ENCODE results near the gene THAP4.
A peak's percentile ranks its signal among the peaks of the same experiment; 100 is the strongest.
"Not testable (repeated sequence)": the region's sequence is repeated elsewhere in the genome, so short reads cannot be mapped to it uniquely, and the experiment has no call there.

THAP4 gene

DNA sequence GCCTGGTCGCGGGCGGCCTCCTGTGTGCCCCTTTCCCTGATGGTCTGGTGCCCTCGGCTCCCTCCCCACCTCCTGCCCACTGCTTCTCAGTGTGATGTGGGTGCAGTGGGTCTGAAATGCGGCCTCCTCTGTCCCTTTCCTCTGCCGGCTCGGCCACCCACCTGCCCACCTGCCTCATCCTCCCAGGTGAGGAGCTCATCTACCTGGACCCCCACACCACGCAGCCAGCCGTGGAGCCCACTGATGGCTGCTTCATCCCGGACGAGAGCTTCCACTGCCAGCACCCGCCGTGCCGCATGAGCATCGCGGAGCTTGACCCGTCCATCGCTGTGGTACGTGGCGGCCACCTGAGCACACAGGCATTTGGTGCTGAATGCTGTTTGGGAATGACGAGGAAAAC is 31.4 kb upstream of the THAP4 start:
- in situ Hi-C loops (cut with MboI; ENCODE audit: low pct_unique_long_range_greater_than_20kb, low sequenced_read_pairs), result no loop called here
- no peak for DNase-seq

GRCh38 chr2:241666627-241667400 is 29.9 kb upstream of the THAP4 start:
- DNase-seq, result no peak
- in situ Hi-C loops (cut with MboI; ENCODE audit: low pct_unique_long_range_greater_than_20kb, low sequenced_read_pairs), result no loop called here

GRCh38 chr2:241665731-241666440 is 28.9 kb upstream of the THAP4 start:
- DNase-seq, result no peak
- in situ Hi-C loops (cut with MboI; ENCODE audit: low pct_unique_long_range_greater_than_20kb, low sequenced_read_pairs), result no loop called here

DNA sequence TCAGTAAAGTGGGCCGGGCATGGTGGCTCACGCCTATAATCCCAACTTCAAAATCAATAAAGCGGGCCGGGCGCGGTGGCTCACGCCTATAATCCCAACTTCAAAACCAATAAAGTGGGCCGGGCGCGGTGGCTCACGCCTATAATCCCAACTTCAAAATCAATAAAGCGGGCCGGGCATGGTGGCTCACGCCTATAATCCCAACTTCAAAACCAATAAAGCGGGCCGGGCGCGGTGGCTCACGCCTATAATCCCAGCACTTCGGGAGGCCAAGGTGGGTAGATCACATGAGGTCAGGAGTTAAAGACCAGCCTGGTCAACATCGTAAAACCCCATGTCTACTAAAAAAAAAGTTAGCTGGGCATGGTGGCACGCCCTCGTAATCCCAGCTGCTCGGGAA is 25.8 kb upstream of the THAP4 start:
- DNase-seq; in situ Hi-C loops (cut with MboI; ENCODE audit: low pct_unique_long_range_greater_than_20kb, low sequenced_read_pairs): not testable (repeated sequence)

- in situ Hi-C loops (cut with MboI; ENCODE audit: low pct_unique_long_range_greater_than_20kb, low sequenced_read_pairs), result no loop called here
- DNase-seq, result no peak
These were observed 23.7 kb upstream of the THAP4 start for GRCh38 chr2:241660593-241661213.

GRCh38 chr2:241659150-241659739 is 22.3 kb upstream of the THAP4 start:
- DNase-seq, result peak; percentile 62
- in situ Hi-C loops (cut with MboI; ENCODE audit: low pct_unique_long_range_greater_than_20kb, low sequenced_read_pairs), result no loop called here

- no peak for DNase-seq
- in situ Hi-C loops (cut with MboI; ENCODE audit: low pct_unique_long_range_greater_than_20kb, low sequenced_read_pairs), result no loop called here
These were observed 21.3 kb upstream of the THAP4 start for GRCh38 chr2:241658296-241658695.

DNA sequence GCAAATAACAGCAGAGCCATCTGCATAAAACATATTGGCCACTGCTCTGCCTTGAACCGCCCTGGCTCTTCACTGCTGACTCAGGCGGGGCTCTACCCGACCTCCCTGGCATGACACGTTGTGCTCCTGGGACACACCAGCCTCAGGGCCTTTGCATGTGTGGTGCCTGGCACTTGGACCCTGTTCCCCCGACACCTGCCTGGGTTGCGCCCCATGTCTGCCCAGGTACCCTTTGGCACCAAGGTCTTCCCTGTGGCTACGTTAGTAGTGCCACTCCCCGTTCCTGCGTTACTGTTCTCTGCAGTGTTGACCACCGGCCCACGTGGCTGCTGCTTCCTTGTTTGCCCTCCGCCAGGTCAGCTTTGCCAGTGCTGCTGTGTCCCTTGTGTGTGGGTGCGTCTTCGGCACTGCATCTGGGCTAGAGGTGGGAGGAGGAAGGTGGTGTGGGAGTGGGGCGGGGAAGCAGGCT is 20.9 kb upstream of the THAP4 start:
- no peak for DNase-seq
- in situ Hi-C loops (cut with MboI; ENCODE audit: low pct_unique_long_range_greater_than_20kb, low sequenced_read_pairs), result no loop called here

DNA sequence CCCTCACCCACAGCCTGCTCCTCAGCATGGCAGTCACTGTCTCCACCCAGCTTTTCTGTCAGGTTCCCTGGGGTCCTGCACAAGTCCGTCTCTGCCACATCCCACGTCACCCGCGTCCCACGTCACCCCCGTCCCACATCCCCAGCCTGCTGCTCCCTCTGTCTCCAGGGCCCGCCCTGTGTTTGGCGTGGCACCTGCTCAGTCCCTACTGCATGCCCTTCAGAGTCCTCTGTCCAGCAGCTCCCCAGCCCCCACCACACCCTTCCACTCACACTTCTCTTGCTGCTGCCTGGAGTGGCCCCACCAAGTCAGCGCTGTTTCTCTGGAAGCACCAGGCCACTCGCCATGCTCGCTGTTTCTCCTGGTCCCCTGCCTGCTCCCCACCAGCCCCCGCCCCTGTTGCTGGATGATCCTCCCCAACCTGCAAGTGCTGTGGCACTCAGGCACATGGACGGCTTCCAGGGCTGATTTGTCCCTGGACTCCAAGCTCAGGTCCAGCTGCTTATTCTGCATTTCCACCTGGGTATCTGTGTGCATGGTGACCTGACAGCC is 19.3 kb upstream of the THAP4 start:
- no peak for DNase-seq
- in situ Hi-C loops (cut with MboI; ENCODE audit: low pct_unique_long_range_greater_than_20kb, low sequenced_read_pairs), result no loop called here

DNA sequence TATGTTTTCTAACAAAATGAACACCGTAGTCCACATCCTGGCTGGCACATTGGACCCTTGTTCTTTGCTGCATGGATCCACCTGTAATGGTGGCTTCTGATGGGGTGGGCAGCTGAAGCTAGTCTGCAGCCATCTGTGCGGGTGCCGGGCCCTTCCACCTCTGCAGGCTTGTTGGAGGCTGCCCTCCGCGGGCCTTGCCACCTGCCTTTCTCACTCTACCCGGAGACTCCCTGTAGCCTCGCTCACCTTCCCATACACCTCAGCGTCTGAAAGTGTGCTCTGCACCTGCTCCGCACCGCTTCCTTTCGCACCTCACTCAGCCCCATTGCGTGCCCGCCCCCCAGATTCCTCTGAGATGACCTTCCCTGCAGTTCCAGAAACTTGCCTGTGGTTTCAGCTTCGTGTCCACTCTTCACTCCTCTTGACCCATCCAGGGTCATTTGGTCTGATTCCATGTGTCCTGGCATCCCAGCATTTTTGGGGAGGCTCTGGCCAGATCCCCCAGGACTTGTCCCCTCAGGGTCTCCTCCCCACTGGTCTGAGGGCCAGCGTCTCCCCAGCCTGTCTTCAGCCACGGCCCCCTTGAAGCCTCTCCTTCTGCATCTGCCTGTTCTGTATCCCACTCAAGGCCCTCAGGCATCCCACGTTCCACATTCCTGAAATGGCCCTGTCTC is 18.7 kb upstream of the THAP4 start:
- in situ Hi-C loops (cut with MboI; ENCODE audit: low pct_unique_long_range_greater_than_20kb, low sequenced_read_pairs), result no loop called here
- no peak for DNase-seq

GRCh38 chr2:241654551-241654950 is 17.6 kb upstream of the THAP4 start:
- DNase-seq, result no peak
- in situ Hi-C loops (cut with MboI; ENCODE audit: low pct_unique_long_range_greater_than_20kb, low sequenced_read_pairs), result no loop called here

DNA sequence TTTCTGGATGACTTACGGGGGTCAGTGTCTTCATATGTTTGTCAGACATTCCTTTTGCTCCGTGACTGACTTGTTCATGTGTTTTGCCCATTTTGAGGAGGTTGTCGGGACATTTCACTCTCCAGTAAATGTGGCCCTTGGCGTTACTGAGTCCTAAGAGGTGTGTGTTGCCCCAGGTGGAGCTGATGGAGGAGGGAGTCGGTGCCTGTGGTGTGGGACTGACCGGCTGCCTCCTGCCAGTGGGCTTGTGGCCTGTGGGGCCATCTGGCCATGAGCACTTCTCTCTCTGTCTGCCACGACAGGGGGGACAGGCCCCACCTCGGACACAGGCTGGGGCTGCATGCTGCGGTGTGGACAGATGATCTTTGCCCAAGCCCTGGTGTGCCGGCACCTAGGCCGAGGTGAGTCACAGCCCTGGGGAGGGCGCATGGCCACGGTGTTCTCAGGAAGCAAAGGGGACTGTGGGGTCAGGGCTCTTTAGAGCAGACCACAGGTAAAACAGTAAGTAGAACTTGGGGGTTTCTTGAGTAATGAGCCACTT is 16.3 kb upstream of the THAP4 start:
- in situ Hi-C loops (cut with MboI; ENCODE audit: low pct_unique_long_range_greater_than_20kb, low sequenced_read_pairs), result no loop called here
- DNase-seq, result no peak

GRCh38 chr2:241652722-241653121 is 15.8 kb upstream of the THAP4 start:
- in situ Hi-C loops (cut with MboI; ENCODE audit: low pct_unique_long_range_greater_than_20kb, low sequenced_read_pairs), result no loop called here
- no peak for DNase-seq

- DNase-seq, result no peak
- in situ Hi-C loops (cut with MboI; ENCODE audit: low pct_unique_long_range_greater_than_20kb, low sequenced_read_pairs), result no loop called here
These were observed 15.2 kb upstream of the THAP4 start for GRCh38 chr2:241652142-241652541.

DNA sequence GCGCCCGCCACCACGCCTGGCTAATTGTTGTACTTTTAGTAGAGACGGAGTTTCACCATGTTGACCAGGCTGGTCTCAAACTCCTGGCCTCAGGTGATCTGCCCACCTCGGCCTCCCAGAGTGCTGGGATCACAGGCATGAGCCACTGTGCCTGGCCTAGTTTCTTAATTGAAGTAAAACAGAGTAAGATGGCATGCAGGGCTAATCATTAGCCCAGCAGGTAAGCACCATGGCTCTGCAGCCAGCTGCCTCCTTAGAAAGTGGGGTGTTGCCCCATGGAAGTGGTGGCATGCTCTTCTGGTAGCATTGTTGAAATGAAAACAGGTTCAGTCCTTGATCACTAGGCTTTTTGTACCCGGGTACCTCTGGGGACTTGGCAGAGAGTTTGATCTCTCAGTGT is 13.0 kb upstream of the THAP4 start:
- in situ Hi-C loops (cut with MboI; ENCODE audit: low pct_unique_long_range_greater_than_20kb, low sequenced_read_pairs), result no loop called here

GRCh38 chr2:241649404-241649803 is 12.4 kb upstream of the THAP4 start:
- DNase-seq, result no peak
- in situ Hi-C loops (cut with MboI; ENCODE audit: low pct_unique_long_range_greater_than_20kb, low sequenced_read_pairs), result no loop called here

More for the DNA sequence above, 13.0 kb upstream of the THAP4 start:
- no peak for DNase-seq

GRCh38 chr2:241648453-241648852 is 11.5 kb upstream of the THAP4 start:
- DNase-seq, result no peak
- in situ Hi-C loops (cut with MboI; ENCODE audit: low pct_unique_long_range_greater_than_20kb, low sequenced_read_pairs), result no loop called here

DNA sequence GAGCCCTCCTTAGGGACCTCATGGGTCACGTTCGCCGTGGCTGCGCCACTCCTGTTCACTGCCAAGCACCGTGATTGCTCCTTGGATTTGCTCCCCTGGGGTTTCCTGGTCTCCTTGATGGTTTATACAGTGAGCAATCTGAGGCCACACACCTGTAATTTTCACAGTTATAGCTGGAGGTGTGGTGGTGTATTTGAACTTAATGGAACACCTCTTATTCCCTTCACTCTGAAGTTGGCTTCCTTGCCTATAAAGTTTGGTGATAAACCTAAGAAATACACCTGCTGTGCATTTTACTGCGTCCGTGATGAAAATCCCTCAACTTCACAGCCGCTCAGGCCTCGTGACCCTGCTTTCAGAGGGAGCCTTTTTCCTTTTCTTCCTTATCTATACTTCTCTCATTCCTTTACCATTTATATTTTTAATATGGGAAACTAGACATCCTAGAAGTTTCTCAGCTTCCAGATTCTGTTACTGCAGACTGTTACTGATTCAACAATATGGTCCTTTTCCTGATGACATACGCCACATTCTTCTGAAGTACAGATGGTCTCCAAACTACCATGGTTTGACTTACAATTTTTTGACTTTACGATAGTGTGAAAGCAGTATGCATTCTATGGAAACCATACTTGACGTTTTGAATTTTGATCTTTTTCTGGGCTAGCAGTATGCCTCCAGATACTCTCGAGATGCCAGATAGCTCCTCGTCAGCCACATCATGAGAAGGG is 9.1 kb upstream of the THAP4 start:
- no peak for DNase-seq
- in situ Hi-C loops (cut with MboI; ENCODE audit: low pct_unique_long_range_greater_than_20kb, low sequenced_read_pairs), result no loop called here

Data from KBM-7 (cell line).